Endothelial cell of umbilical vein (primary cell): ENCODE data around the gene ALDH2. TPM values are rescaled to one million over a fixed set of nuclear protein-coding genes. Genes with fewer than 3 reads are reported as not detected.

Experiments used
- BruUV-seq: library from RNA; stranded (reverse); fragments of 400-500 nt; replicated peaks from 2 replicates; lab custom pipeline; 2021; lab: Mats Ljungman, UMichigan
- CTCF ChIA-PET: fragments of 300-600, 350-600 bp; sonication (Branson Sonifier 250); formaldehyde crosslinking; loops from one replicate; lab custom pipeline; 2021; ENCODE audit warnings: antibody characterized with exemption, inconsistent platforms; lab: Charles Lee
- POLR2A ChIA-PET: fragments of 300-600, 350-600 bp; sonication (Branson Sonifier 250); formaldehyde crosslinking; loops from one replicate; lab custom pipeline; 2021; ENCODE audit warnings: antibody characterized with exemption, inconsistent platforms; lab: Charles Lee
- DNase-seq: peaks from one replicate; pipeline ENCODE4 v3.0.0-alpha.2; 2011; ENCODE audit warnings: low read depth, low spot score
- FAIRE-seq: peaks from 2 replicates; lab custom pipeline; 2011; peaks lifted over from hg19 to GRCh38; lab: Jason Lieb, UNC
- H2AFZ ChIP-seq: 2 replicates; pipeline ENCODE4 v1.6.0; 2012; ENCODE audit warnings: low read depth, low read length, control low read depth, inconsistent platforms
- H3K27ac ChIP-seq: 2 replicates; pipeline ENCODE4 v1.5.1; 2011; ENCODE audit warnings: low read depth, mild to moderate bottlenecking, control low read depth, low read length, moderate library complexity; ENCODE audit not compliant: insufficient read depth
- H3K27me3 ChIP-seq, 2 experiments: 2 replicates each; pipeline versions ENCODE4 v1.6.0 to v1.6.1; 2011; ENCODE audit warnings: low read length in 2 of 2, mixed read lengths in 1 of 2; ENCODE audit not compliant: control insufficient read depth in 2 of 2, insufficient read depth in 2 of 2
- H3K36me3 ChIP-seq, 2 experiments: 2 replicates in 1 of 2; 3 replicates in 1 of 2; pipeline ENCODE4 v1.5.1; 2011; ENCODE audit warnings: low read length in 2 of 2, mild to moderate bottlenecking in 1 of 2, moderate library complexity in 1 of 2; ENCODE audit not compliant: control insufficient read depth in 2 of 2, insufficient read depth in 2 of 2; ENCODE audit errors: extremely low read depth in 1 of 2
- H3K4me1 ChIP-seq: 3 replicates; pipeline ENCODE4 v1.5.1; 2011; ENCODE audit warnings: mild to moderate bottlenecking, low read length; ENCODE audit not compliant: control insufficient read depth, insufficient read depth; ENCODE audit errors: extremely low read depth
- H3K4me2 ChIP-seq: 2 replicates; pipeline ENCODE4 v1.6.1; 2011; ENCODE audit warnings: low read length, control low read depth, mixed read lengths; ENCODE audit not compliant: insufficient read depth
- H3K4me3 ChIP-seq, 3 experiments: fragments of 200-600 bp in 1 of 3; sonication (generic), shearing (Covaris generic) in 1 of 3; replicated peaks in 1 of 3; 2 replicates each; pipeline ENCODE4 v1.5.1; 2011 to 2016; ENCODE audit warnings: control low read depth in 3 of 3, low read length in 3 of 3, mild to moderate bottlenecking in 2 of 3, inconsistent platforms in 1 of 3, low read depth in 1 of 3, moderate library complexity in 1 of 3; ENCODE audit not compliant: insufficient read depth in 1 of 3
- H3K79me2 ChIP-seq: 2 replicates; pipeline ENCODE4 v1.6.0; 2012; ENCODE audit warnings: low read length, inconsistent platforms; ENCODE audit not compliant: control insufficient read depth, insufficient read depth
- H3K9ac ChIP-seq: replicated peaks from 2 replicates; pipeline ENCODE3; 2011; ENCODE audit warnings: low read length, control low read depth; ENCODE audit not compliant: insufficient read depth; ENCODE audit errors: extremely low read depth
- H3K9me1 ChIP-seq: replicated peaks from 3 replicates; pipeline ENCODE4 v1.6.0; 2011; ENCODE audit warnings: mild to moderate bottlenecking, low read length; ENCODE audit not compliant: control insufficient read depth, insufficient read depth; ENCODE audit errors: extremely low read depth
- H3K9me3 ChIP-seq: replicated peaks from 2 replicates; pipeline ENCODE4 v1.5.1; 2012; ENCODE audit warnings: low read length, inconsistent platforms; ENCODE audit not compliant: control insufficient read depth, insufficient read depth
- H4K20me1 ChIP-seq: replicated peaks from 2 replicates; pipeline ENCODE3; 2011; ENCODE audit warnings: mild to moderate bottlenecking, low read length; ENCODE audit not compliant: control insufficient read depth, insufficient read depth; ENCODE audit errors: extremely low read depth
- EZH2 ChIP-seq: IDR thresholded peaks from 2 replicates; pipeline ENCODE4 v1.6.1; 2012; ENCODE audit warnings: borderline replicate concordance, low read depth, mild to moderate bottlenecking, moderate library complexity, low read length, inconsistent platforms; ENCODE audit not compliant: severe bottlenecking
- FOS ChIP-seq: IDR thresholded peaks from 2 replicates; pipeline ENCODE4 v1.6.1; 2011; ENCODE audit warnings: mild to moderate bottlenecking, low read length, moderate library complexity, borderline replicate concordance; ENCODE audit not compliant: insufficient read depth
- GATA2 ChIP-seq: IDR thresholded peaks from 2 replicates; pipeline ENCODE4 v1.7.0; 2011; ENCODE audit warnings: low read depth, mild to moderate bottlenecking, moderate library complexity, mixed read lengths, low read length; ENCODE audit not compliant: insufficient read length, insufficient read depth
- JUN ChIP-seq: IDR thresholded peaks from 2 replicates; pipeline ENCODE4 v1.6.1; 2011; ENCODE audit warnings: borderline replicate concordance, low read depth; ENCODE audit not compliant: insufficient read length, insufficient read depth
- MYC ChIP-seq: IDR thresholded peaks from one replicate; pipeline ENCODE4 v1.6.1; 2011; ENCODE audit warnings: mild to moderate bottlenecking, low read depth, low read length
- POLR2A ChIP-seq: IDR thresholded peaks from 2 replicates; pipeline ENCODE4 v1.6.1; 2012; ENCODE audit warnings: low read depth, mild to moderate bottlenecking, control low read depth, low read length
- POLR2AphosphoS5 ChIP-seq: IDR thresholded peaks from 2 replicates; pipeline ENCODE4 v1.6.1; 2012; ENCODE audit warnings: low read depth, mild to moderate bottlenecking, control low read depth, low read length, moderate library complexity; ENCODE audit not compliant: insufficient read depth
- dilution Hi-C: fragments of 300-500 bp; cut with MboI; formaldehyde crosslinking; loops from one replicate; pipeline ENCODE4 v1.15.0; 2019; ENCODE audit warnings: low sequenced_read_pairs; ENCODE audit not compliant: extremely low pct_ligation_motif_present
- intact Hi-C: fragments of 100-400 bp; cut with micrococcal nuclease; formaldehyde crosslinking; loops from one replicate; pipeline ENCODE4 v1.10.0; 2022
- polyA plus RNA-seq, 4 experiments: library from polyadenylated mRNA; depleted of rRNA in 3 of 4; stranded (reverse) in 3 of 4; unstranded in 1 of 4; fragments of >200 nt; gene quantifications; 2 replicates each; pipeline versions ENCODE4 v1.2.1 to v1.2.3, GENCODE V29; 2011 to 2012; ENCODE audit warnings: missing spikeins in 1 of 4
- total RNA-seq: library from RNA; stranded (reverse); gene quantifications from 2 replicates; pipeline ENCODE4 v1.2.3, GENCODE V29; 2021
- TF ChIP-seq, protein P1 (sequence below), 2 donors: IDR thresholded peaks; 1 replicate in 1 of 2; 2 replicates in 1 of 2; pipeline ENCODE4 v1.5.1; 2011; ENCODE audit warnings: low read length in 2 of 2, mild to moderate bottlenecking in 2 of 2, moderate library complexity in 2 of 2, control low read depth in 1 of 2, inconsistent platforms in 1 of 2, low read depth in 1 of 2; ENCODE audit not compliant: insufficient read depth in 1 of 2; ENCODE audit errors: extremely low read depth in 1 of 2
- TF ChIP-seq, protein P2 (sequence below): IDR thresholded peaks from 2 replicates; pipeline ENCODE4 v1.6.1; 2011; ENCODE audit not compliant: insufficient read depth, insufficient read length

ALDH2 gene
- total and polyA plus RNA-seq, 2 donors (not counting 3 experiments of a cell fraction or from before 2014, with no cell fraction given): 69.5 to 86.5 TPM

DNA sequence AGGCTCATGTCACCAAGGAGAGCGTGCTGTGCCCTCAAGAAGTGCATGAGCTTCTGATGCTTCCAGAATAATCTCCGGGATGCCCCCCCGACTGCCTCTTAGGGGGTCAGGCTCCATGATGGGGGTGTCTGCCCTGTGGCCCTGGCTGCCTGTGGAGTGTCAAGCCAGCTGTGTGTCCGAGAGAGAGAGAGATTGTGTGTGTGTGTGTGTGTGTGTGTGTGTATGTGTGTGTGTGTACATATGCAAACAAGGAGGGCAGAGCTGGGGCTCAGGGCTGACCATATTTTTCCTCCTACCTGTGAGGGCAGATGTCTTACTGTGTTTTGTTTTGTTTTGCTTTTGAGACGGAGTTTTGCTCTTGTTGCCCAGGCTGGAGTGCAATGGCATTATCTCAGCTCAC lies 5.6 kb upstream of the ALDH2 start:
- ChIA-PET CTCF (interaction anchor here (0.6 to 3.5 kb wide), 3 partner anchors 14 to 294 kb away, joined by 3 to 18 read pairs (median 3); no protein-coding TSS in a partner anchor), POLR2A (no interaction called here)
- DNase-seq (no peak), FAIRE-seq (no peak)
- Histone ChIP-seq H3K9ac (no peak overlapping the region), H3K27ac (no peak overlapping the region), H3K36me3 (no peaks in the 10 kb centered on the region), H3K27me3 (peaks cover 0 to 3% of the 10 kb centered on the region in 2 experiments), H3K4me2 (no peak overlapping the region), H3K4me1 (no peaks in the 10 kb centered on the region), H2AFZ (no peak overlapping the region), H4K20me1 (no peaks in the 10 kb centered on the region), H3K9me1 (no peaks in the 10 kb centered on the region), H3K79me2 (no peaks in the 10 kb centered on the region), H3K4me3 (no peak overlapping the region), H3K9me3 (no peaks in the 10 kb centered on the region)
- TF ChIP-seq EZH2 (no peak), GATA2 (no peak), MYC (no peak), FOS (no peak)
- TF ChIP-seq, protein P1, sequence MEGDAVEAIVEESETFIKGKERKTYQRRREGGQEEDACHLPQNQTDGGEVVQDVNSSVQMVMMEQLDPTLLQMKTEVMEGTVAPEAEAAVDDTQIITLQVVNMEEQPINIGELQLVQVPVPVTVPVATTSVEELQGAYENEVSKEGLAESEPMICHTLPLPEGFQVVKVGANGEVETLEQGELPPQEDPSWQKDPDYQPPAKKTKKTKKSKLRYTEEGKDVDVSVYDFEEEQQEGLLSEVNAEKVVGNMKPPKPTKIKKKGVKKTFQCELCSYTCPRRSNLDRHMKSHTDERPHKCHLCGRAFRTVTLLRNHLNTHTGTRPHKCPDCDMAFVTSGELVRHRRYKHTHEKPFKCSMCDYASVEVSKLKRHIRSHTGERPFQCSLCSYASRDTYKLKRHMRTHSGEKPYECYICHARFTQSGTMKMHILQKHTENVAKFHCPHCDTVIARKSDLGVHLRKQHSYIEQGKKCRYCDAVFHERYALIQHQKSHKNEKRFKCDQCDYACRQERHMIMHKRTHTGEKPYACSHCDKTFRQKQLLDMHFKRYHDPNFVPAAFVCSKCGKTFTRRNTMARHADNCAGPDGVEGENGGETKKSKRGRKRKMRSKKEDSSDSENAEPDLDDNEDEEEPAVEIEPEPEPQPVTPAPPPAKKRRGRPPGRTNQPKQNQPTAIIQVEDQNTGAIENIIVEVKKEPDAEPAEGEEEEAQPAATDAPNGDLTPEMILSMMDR (IDR thresholded peaks at IDR 0.05; ENCODE audit: extremely low read depth in 1 of 2, insufficient read depth in 1 of 2, low read depth in 1 of 2, low read length in 2 of 2): no peak
- intact Hi-C loops: no loop called here
- BruUV-seq: no TSS peak
- dilution Hi-C loops: no loop called here

DNA sequence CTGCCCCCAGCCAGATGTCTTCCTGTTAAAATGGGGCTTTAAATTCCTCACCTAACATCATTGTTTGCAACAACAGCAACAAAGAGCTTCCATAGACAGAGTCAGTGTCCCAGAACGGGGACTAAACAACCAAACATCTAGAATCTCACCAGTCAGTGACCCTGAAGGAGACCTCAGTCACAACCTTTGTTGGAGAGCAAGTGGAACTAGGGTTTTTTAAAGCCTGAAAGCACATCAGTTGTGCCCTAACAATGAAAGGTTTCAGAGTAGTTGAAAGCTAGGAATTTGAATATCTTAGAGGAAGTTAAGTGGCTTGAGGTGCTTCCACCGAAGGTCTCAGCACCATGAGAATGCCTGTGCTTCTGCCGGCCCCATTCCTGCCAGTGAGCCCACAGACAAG lies 5.0 kb upstream of the ALDH2 start:
- Histone ChIP-seq H3K4me1 (peaks cover 4% of the 10 kb centered on the region), H3K9me1 (no peaks in the 10 kb centered on the region), H2AFZ (no peak overlapping the region), H3K9me3 (no peaks in the 10 kb centered on the region), H3K27ac (no peak overlapping the region), H3K4me3 (no peak overlapping the region), H4K20me1 (no peaks in the 10 kb centered on the region), H3K27me3 (peaks cover 0 to 3% of the 10 kb centered on the region in 2 experiments), H3K79me2 (no peaks in the 10 kb centered on the region), H3K4me2 (no peak overlapping the region), H3K36me3 (no peaks in the 10 kb centered on the region), H3K9ac (no peak overlapping the region)
- POLR2A ChIA-PET: no interaction called here
- FAIRE-seq: no peak
- no TSS peak for BruUV-seq
- dilution Hi-C loops: no loop called here
- TF ChIP-seq JUN: no peak
- TF ChIP-seq MYC: no peak
- TF ChIP-seq, protein P1 (IDR thresholded peaks at IDR 0.05; ENCODE audit: extremely low read depth in 1 of 2, insufficient read depth in 1 of 2, low read depth in 1 of 2, low read length in 2 of 2): no peak
- no peak for TF ChIP-seq POLR2AphosphoS5
- no peak for TF ChIP-seq EZH2
- no peak for TF ChIP-seq POLR2A
- TF ChIP-seq FOS: no peak
- TF ChIP-seq, protein P2, sequence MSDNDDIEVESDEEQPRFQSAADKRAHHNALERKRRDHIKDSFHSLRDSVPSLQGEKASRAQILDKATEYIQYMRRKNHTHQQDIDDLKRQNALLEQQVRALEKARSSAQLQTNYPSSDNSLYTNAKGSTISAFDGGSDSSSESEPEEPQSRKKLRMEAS: no peak
- no peak for DNase-seq
- CTCF ChIA-PET: interaction anchor here (1.3 to 3.5 kb wide), 2 partner anchors 9 to 51 kb away, joined by 4 to 18 read pairs; no protein-coding TSS in a partner anchor
- intact Hi-C loops: no loop called here
